Naive B cell (primary cell): Measurements from ENCODE around the gene RUNDC1. TPM values are rescaled to one million over a fixed set of nuclear protein-coding genes. Genes with fewer than 3 reads are reported as not detected.
"Not testable (repeated sequence)": the region's sequence is repeated elsewhere in the genome, so short reads cannot be mapped to it uniquely, and the experiment has no call there.

ENCODE experiments used
- ATAC-seq, 2 donors: fragments of 150-1000 bp; cut with Tn5 transposase; 2 replicates each; pipeline ENCODE4 v1.10.0; 2021; ENCODE audit warnings: low read depth in 2 of 2, mild to moderate bottlenecking in 2 of 2, moderate library complexity in 2 of 2
- DNase-seq: peaks from one replicate; pipeline ENCODE4 v3.0.0; 2022
- H3K27ac Mint-ChIP-seq, 6 donors: one replicate each; pipeline ENCODE4 v1.8.0; 2020 to 2022; ENCODE audit warnings: mild to moderate bottlenecking in 6 of 6, mixed read lengths in 6 of 6, moderate library complexity in 5 of 6, inconsistent platforms in 2 of 6
- H3K27me3 Mint-ChIP-seq, 3 donors: one replicate each; pipeline ENCODE4 v1.8.0; 2021 to 2022; ENCODE audit warnings: mixed read lengths in 3 of 3, mild to moderate bottlenecking in 1 of 3
- H3K36me3 Mint-ChIP-seq, 2 donors: one replicate each; pipeline ENCODE4 v1.8.0; 2020 to 2022; ENCODE audit warnings: mixed read lengths in 2 of 2, inconsistent platforms in 1 of 2, mild to moderate bottlenecking in 1 of 2
- H3K4me1 Mint-ChIP-seq, 3 donors: one replicate each; pipeline ENCODE4 v1.8.0; 2020 to 2022; ENCODE audit warnings: mixed read lengths in 3 of 3, inconsistent platforms in 1 of 3, mild to moderate bottlenecking in 1 of 3, moderate library complexity in 1 of 3
- H3K4me3 Mint-ChIP-seq, 8 donors: one replicate each; pipeline ENCODE4 v1.8.0; 2020 to 2022; ENCODE audit warnings: mild to moderate bottlenecking in 8 of 8, mixed read lengths in 8 of 8, moderate library complexity in 8 of 8, inconsistent platforms in 2 of 8
- H3K9me3 Mint-ChIP-seq, 7 donors: one replicate each; pipeline ENCODE4 v1.8.0; 2020 to 2022; ENCODE audit warnings: mixed read lengths in 7 of 7, mild to moderate bottlenecking in 5 of 7, inconsistent platforms in 2 of 7, moderate library complexity in 1 of 7
- polyA plus RNA-seq, 6 donors: library from polyadenylated mRNA; unstranded; fragments of 300-500 nt; fragmentation: Illumina TruSeq; gene quantifications; one replicate each; pipeline ENCODE4 v1.2.3, GENCODE V29; 2021; ENCODE audit warnings: low read depth in 6 of 6

Gene RUNDC1
- polyA plus RNA-seq, 6 donors from 2014 or later: 15.3 to 39.6 (median 26.2) TPM

DNA sequence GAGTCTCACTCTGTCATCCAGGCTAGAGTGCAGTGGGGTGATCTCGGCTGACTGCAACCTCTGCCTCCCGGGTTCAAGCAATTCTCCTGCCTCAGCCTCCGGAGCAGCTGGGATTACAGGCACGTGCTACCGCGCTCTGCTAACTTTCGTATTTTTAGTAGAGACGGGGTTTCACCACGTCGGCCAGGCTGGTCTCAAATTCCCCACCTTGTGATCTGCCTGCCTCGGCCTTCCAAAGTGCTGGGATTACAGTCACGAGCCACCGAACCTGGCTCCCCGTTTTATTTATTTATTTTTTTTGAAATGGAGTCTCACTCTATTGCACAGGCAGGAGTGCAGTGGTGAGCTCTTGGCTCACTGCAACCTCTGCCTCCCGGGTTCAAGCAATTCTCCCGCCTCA lies 4.7 kb upstream of the RUNDC1 start:
- H3K36me3 Mint-ChIP-seq, H3K27me3 Mint-ChIP-seq, ATAC-seq, DNase-seq, H3K9me3 Mint-ChIP-seq, H3K27ac Mint-ChIP-seq: not testable (repeated sequence)
- Mint-ChIP-seq H3K4me1 (peaks cover 0 to 19% (median 16%) of the 10 kb centered on the region in 3 donors), H3K4me3 (peak overlapping the region in 1 of 8 donors; percentile 64)

- H3K27ac Mint-ChIP-seq: peak within 1 kb of the TSS; percentile 93 to 100 (median 99)
- H3K36me3 Mint-ChIP-seq: no peaks in the 10 kb centered on the region
- H3K4me3 Mint-ChIP-seq: peak within 1 kb of the TSS; percentile 86 to 100 (median 98)
- H3K27me3 Mint-ChIP-seq: no peaks in the 10 kb centered on the region
- no peaks in the 10 kb centered on the region for H3K9me3 Mint-ChIP-seq
- peaks cover 26 to 56% (median 39%) of the 10 kb centered on the region in 3 donors for H3K4me1 Mint-ChIP-seq
- DNase-seq (no peak), ATAC-seq (peak; percentile 11 to 17)
Measured at GRCh38 chr17:42979511-42980273, 673 bp upstream of the RUNDC1 start, which contains the start of gene PTGES3L. Gene PTGES3L (minus strand): TSS chr17:42980080. CDS start chr17:42980053, 27 bp downstream.

- ATAC-seq (peak; percentile 61), DNase-seq (peak; percentile 73)
- Mint-ChIP-seq H3K4me1 (peaks cover 36 to 66% (median 47%) of the 10 kb centered on the region in 3 donors), H3K27me3 (no peaks in the 10 kb centered on the region), H3K4me3 (peak overlapping the region; percentile 86 to 100 (median 98)), H3K36me3 (no peaks in the 10 kb centered on the region), H3K27ac (peak overlapping the region; percentile 93 to 100 (median 99)), H3K9me3 (no peaks in the 10 kb centered on the region)
Measured at GRCh38 chr17:42980766-42981397, 517 bp downstream of the RUNDC1 start.

DNA sequence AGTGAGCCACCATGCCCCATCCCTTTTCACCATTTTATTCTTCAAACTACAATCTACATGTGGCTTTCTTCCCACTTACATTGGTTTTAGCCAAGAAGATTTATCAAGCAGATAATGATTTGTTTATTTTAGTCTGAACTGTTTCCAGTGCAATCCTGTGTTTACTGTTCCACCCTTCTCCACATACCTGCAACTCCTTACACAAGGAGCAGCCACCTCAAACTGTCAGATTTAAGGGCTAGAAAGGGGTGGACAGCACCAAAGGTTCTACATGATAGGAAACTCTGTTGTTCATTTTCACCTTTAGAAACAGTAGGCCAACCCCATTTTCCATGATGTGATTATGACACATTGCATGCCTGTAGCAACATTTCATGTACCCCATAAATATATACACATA lies 1.9 kb downstream of the RUNDC1 start:
- DNase-seq (no peak), ATAC-seq (no peak)
- no peaks in the 10 kb centered on the region for H3K36me3 Mint-ChIP-seq
- H3K27me3 Mint-ChIP-seq: no peaks in the 10 kb centered on the region
- H3K9me3 Mint-ChIP-seq: no peaks in the 10 kb centered on the region
- peaks cover 40 to 78% (median 48%) of the 10 kb centered on the region in 3 donors for H3K4me1 Mint-ChIP-seq
- peak overlapping the region; percentile 36 to 100 (median 98) for H3K4me3 Mint-ChIP-seq
- H3K27ac Mint-ChIP-seq: peak overlapping the region in 5 of 6 donors; percentile 28 to 99 (median 79)

DNA sequence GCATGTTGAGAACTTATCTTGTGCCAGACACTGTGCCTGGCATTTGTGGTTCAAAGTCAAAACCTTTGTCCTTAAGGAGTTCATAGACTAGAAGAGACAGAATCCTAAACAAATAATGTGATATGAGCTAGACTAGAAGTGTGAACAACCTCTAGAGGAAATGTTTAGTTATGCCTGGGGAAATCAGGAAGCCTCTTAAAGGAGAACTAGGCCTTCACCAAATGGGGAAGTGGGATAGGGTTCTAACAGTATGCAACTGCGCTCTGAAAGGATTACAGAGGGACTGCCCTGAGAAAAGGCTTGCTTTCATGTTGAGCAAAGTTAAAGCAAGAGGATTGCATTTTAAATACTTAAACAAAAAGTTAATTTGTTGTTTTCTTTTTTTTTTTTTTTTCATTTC lies 4.9 kb downstream of the RUNDC1 start:
- DNase-seq: peak; percentile 80
- H3K4me3 Mint-ChIP-seq: peak overlapping the region; percentile 75 to 91 (median 86)

GRCh38 chr17:42989141-42989540 lies 8.8 kb downstream of the RUNDC1 start:
- Mint-ChIP-seq H3K36me3 (peaks cover 0 to 12% of the 10 kb centered on the region in 2 donors), H3K27ac (peak overlapping the region in 4 of 6 donors; percentile 6 to 54 (median 34))

More for the DNA sequence above, 4.9 kb downstream of the RUNDC1 start:
- Mint-ChIP-seq H3K27ac (peak overlapping the region; percentile 66 to 96 (median 92)), H3K27me3 (no peaks in the 10 kb centered on the region), H3K36me3 (peaks cover 0 to 4% of the 10 kb centered on the region in 2 donors), H3K9me3 (no peaks in the 10 kb centered on the region), H3K4me1 (peaks cover 36 to 74% (median 45%) of the 10 kb centered on the region in 3 donors)
- ATAC-seq: peak; percentile 74 to 75

GRCh38 chr17:42989726-42990652 lies 9.6 kb downstream of the RUNDC1 start:
- no peaks in the 10 kb centered on the region for H3K9me3 Mint-ChIP-seq
- DNase-seq (no peak), ATAC-seq (no peak)
- peak overlapping the region in 1 of 8 donors; percentile 39 for H3K4me3 Mint-ChIP-seq
- no peaks in the 10 kb centered on the region for H3K27me3 Mint-ChIP-seq
- peaks cover 0 to 12% of the 10 kb centered on the region in 2 donors for H3K36me3 Mint-ChIP-seq
- peak overlapping the region in 5 of 6 donors; percentile 49 to 96 (median 75) for H3K27ac Mint-ChIP-seq
- peaks cover 20 to 48% (median 34%) of the 10 kb centered on the region in 3 donors for H3K4me1 Mint-ChIP-seq

More at GRCh38 chr17:42989141-42989540, 8.8 kb downstream of the RUNDC1 start:
- no peaks in the 10 kb centered on the region for H3K9me3 Mint-ChIP-seq
- ATAC-seq: no peak
- no peaks in the 10 kb centered on the region for H3K27me3 Mint-ChIP-seq
- no peak overlapping the region for H3K4me3 Mint-ChIP-seq
- peaks cover 20 to 53% (median 36%) of the 10 kb centered on the region in 3 donors for H3K4me1 Mint-ChIP-seq
- DNase-seq: no peak

GRCh38 chr17:42991471-42991870 lies 11.1 kb downstream of the RUNDC1 start:
- no peaks in the 10 kb centered on the region for H3K9me3 Mint-ChIP-seq
- H3K27me3 Mint-ChIP-seq: no peaks in the 10 kb centered on the region
- ATAC-seq (no peak), DNase-seq (no peak)
- H3K27ac Mint-ChIP-seq: peak overlapping the region in 2 of 6 donors; percentile 11 to 69
- H3K4me3 Mint-ChIP-seq: peak overlapping the region in 1 of 8 donors; percentile 5
- H3K4me1 Mint-ChIP-seq: peaks cover 17 to 41% (median 28%) of the 10 kb centered on the region in 3 donors
- H3K36me3 Mint-ChIP-seq: peaks cover 0 to 12% of the 10 kb centered on the region in 2 donors

GRCh38 chr17:42992872-42993271 lies 12.5 kb downstream of the RUNDC1 start:
- Mint-ChIP-seq H3K27me3 (no peaks in the 10 kb centered on the region), H3K36me3 (peaks cover 0 to 12% of the 10 kb centered on the region in 2 donors), H3K4me3 (no peak overlapping the region), H3K9me3 (no peaks in the 10 kb centered on the region), H3K4me1 (peaks cover 19 to 40% (median 34%) of the 10 kb centered on the region in 3 donors), H3K27ac (peak overlapping the region in 1 of 6 donors; percentile 11)
- DNase-seq: no peak
- ATAC-seq: no peak

DNA sequence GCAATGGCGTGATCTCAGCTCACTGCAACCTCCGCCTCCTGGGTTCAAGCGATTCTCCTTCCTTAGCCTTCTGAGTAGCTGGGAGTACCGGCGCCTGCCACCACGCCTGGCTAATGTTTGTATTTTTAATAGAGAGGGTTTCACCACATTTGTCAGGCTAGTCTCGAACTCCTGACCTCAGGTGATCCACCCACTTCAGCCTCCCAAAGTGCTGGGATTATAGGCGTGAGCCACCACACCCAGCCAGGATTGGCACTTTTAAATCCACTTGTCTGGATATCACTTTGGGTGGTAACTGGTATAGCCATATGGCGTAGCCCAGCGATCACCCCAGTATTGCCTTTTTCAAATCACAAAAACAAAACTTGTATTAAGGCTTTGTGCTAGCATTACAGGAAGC lies 13.5 kb downstream of the RUNDC1 start:
- not testable (repeated sequence) for H3K9me3 Mint-ChIP-seq, DNase-seq, H3K4me3 Mint-ChIP-seq, H3K27me3 Mint-ChIP-seq, ATAC-seq
- peaks cover 26 to 49% (median 42%) of the 10 kb centered on the region in 3 donors for H3K4me1 Mint-ChIP-seq
- peak overlapping the region in 1 of 6 donors; percentile 63 for H3K27ac Mint-ChIP-seq
- peaks cover 0 to 12% of the 10 kb centered on the region in 2 donors for H3K36me3 Mint-ChIP-seq

DNA sequence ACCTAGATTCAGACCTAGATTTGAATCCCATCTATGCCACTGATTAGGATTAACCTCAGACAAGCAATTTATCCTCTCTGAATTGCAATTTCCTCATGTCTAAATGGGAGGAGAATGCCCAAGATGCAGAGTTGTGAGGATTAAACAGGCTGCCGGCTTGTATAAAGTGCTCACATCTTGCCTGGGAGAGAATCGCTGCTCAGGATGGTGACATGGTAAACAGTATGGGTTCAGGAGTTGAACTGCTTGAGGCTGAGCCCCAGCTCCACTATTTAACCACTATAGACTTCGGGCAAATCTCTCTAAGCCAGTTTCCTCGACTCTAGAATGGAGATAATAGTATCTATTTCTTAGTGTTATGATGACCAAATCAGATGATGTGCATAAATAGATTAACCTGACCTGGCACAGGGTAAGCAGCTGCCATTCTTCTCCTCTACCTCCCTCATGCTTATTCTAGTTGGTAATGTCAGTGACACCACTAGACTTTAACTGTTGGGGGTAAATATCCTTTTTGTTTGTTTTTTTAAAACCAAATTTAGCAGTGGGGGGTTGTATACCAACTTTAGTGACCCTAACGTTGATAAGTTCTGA lies 17.1 kb downstream of the RUNDC1 start:
- H3K4me3 Mint-ChIP-seq: peak overlapping the region; percentile 89 to 98 (median 92)
- H3K36me3 Mint-ChIP-seq: no peaks in the 10 kb centered on the region
- no peak for ATAC-seq
- peaks cover 29 to 47% (median 37%) of the 10 kb centered on the region in 3 donors for H3K4me1 Mint-ChIP-seq
- H3K27ac Mint-ChIP-seq: peak overlapping the region; percentile 96 to 98 (median 98)
- DNase-seq: no peak
- H3K9me3 Mint-ChIP-seq: peaks cover 0 to 1% (median 0%) of the 10 kb centered on the region in 7 donors
- H3K27me3 Mint-ChIP-seq: no peaks in the 10 kb centered on the region
